GM18951 (cell line): Measurements from ENCODE around the gene SLC4A1AP.
"Not testable (repeated sequence)": the region's sequence is repeated elsewhere in the genome, so short reads cannot be mapped to it uniquely, and the experiment has no call there.

ENCODE experiments used
- POLR2A ChIP-seq: IDR thresholded peaks from 4 replicates; pipeline ENCODE4 v1.6.1; 2011; ENCODE audit warnings: mild to moderate bottlenecking; ENCODE audit not compliant: insufficient read length, insufficient read depth; ENCODE audit errors: extremely low read depth
- in situ Hi-C: fragments of 300-500 bp; cut with MboI; formaldehyde crosslinking; loops from one replicate; pipeline ENCODE4 v1.12.0; 2022; ENCODE audit warnings: low sequenced_read_pairs, mixed read lengths, inconsistent platforms; ENCODE audit not compliant: unreplicated experiment

The SLC4A1AP gene

GRCh38 chr2:27671235-27671634 lies 7.5 kb downstream of the SLC4A1AP start:
- no peak for TF ChIP-seq POLR2A
- in situ Hi-C loops = no loop called here

GRCh38 chr2:27672723-27673486 lies 9.2 kb downstream of the SLC4A1AP start:
- no peak for TF ChIP-seq POLR2A

GRCh38 chr2:27680571-27680970 lies 16.9 kb downstream of the SLC4A1AP start:
- no peak for TF ChIP-seq POLR2A

More at GRCh38 chr2:27672723-27673486, 9.2 kb downstream of the SLC4A1AP start:
- in situ Hi-C loops = no loop called here

GRCh38 chr2:27681841-27682240 lies 18.2 kb downstream of the SLC4A1AP start:
- TF ChIP-seq POLR2A = no peak
- in situ Hi-C loops = no loop called here

More at GRCh38 chr2:27680571-27680970, 16.9 kb downstream of the SLC4A1AP start:
- in situ Hi-C loops = no loop called here

- in situ Hi-C loops = not testable (repeated sequence)
These were observed 18.7 kb downstream of the SLC4A1AP start for GRCh38 chr2:27682334-27682771.

- TF ChIP-seq POLR2A = no peak
- in situ Hi-C loops = no loop called here
These were observed 19.8 kb downstream of the SLC4A1AP start for GRCh38 chr2:27683390-27684071.

GRCh38 chr2:27685006-27685405 lies 21.3 kb downstream of the SLC4A1AP start:
- in situ Hi-C loops = not testable (repeated sequence)

- TF ChIP-seq POLR2A = no peak
- in situ Hi-C loops = no loop called here
These were observed 21.9 kb downstream of the SLC4A1AP start for GRCh38 chr2:27685577-27685976.

- in situ Hi-C loops = no loop called here
- TF ChIP-seq POLR2A = no peak
These were observed 23.5 kb downstream of the SLC4A1AP start for GRCh38 chr2:27687232-27687631.

- in situ Hi-C loops = no loop called here
- no peak for TF ChIP-seq POLR2A
These were observed 25.7 kb downstream of the SLC4A1AP start for GRCh38 chr2:27689424-27689823.

GRCh38 chr2:27690052-27690451 lies 26.4 kb downstream of the SLC4A1AP start:
- TF ChIP-seq POLR2A = no peak
- in situ Hi-C loops = no loop called here

- no peak for TF ChIP-seq POLR2A
- in situ Hi-C loops = no loop called here
These were observed 34.0 kb downstream of the SLC4A1AP start for GRCh38 chr2:27697660-27698059.

- in situ Hi-C loops = no loop called here
- no peak for TF ChIP-seq POLR2A
These were observed 38.0 kb downstream of the SLC4A1AP start for GRCh38 chr2:27701676-27702075.

- in situ Hi-C loops = no loop called here
- no peak for TF ChIP-seq POLR2A
These were observed 38.6 kb downstream of the SLC4A1AP start for GRCh38 chr2:27702302-27702701.
